Activated CD4-positive, alpha-beta T cell treated with anti-CD3 and anti-CD28 coated beads for 24 hours (primary cell): ENCODE data around the gene ARFIP1.
"Not testable (repeated sequence)": the region's sequence is repeated elsewhere in the genome, so short reads cannot be mapped to it uniquely, and the experiment has no call there.

Source experiments
- DNase-seq, 2 donors: peaks; one replicate each; pipeline ENCODE4 v3.0.0-alpha.2; 2020; ENCODE audit warnings: low read depth in 2 of 2

ARFIP1 gene

GRCh38 chr4:152779513-152780266 is at the start of gene ARFIP1, which contains the start of gene TIGD4:
ARFIP1 (plus strand) TSS chr4:152779954; CDS start chr4:152829634, 49,680 bp downstream.
TIGD4 (minus strand) TSS chr4:152779730; CDS start chr4:152771004, 8,726 bp downstream.
- DNase-seq, result peak; percentile 82 to 92

DNA sequence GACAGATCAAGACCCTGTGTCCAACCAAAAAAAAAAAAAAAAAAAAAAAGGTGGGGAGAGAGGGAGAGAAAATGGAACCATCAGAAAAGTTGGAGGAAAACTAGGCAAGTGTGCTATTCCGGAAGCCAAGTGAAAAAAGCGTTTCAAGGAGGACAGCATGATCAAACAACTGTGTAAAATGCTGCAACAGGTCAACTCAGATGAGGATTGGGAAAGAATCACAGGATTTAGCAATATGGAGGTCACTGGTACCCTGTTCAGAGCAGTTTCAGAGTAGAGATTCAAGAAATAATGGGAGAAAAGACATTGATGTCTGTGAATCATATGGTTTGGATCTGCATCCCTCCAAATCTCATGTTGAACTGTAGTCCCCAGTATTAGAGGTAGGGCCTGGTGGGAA is 47.8 kb upstream of the ARFIP1 start:
- no peak for DNase-seq

- DNase-seq, result no peak
Measured at GRCh38 chr4:152734015-152734698, 45.6 kb upstream of the ARFIP1 start.

GRCh38 chr4:152734699-152735050 is 45.1 kb upstream of the ARFIP1 start:
- no peak for DNase-seq

DNA sequence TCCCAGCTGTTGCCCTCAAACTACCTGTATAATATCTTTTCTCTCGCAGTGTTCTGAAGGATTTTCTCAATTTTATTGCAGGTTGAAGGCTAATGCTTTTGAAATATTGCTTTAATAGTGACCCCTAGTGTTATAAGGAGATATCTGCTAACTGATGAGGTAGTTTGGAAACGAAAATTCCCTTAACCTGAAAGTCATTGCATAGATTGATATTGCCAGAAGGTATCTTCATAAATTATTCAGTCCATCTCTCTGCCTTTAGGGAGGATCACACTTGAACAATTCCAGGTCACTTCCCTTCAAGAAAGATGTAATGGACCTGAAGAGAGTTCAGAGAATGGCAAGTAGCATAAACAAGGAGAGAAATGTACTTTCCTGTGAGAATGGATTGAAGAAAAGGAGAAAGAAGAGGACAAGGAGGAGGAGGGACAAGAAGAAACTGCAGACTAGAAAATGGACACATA is 44.3 kb upstream of the ARFIP1 start:
- DNase-seq, result no peak

DNA sequence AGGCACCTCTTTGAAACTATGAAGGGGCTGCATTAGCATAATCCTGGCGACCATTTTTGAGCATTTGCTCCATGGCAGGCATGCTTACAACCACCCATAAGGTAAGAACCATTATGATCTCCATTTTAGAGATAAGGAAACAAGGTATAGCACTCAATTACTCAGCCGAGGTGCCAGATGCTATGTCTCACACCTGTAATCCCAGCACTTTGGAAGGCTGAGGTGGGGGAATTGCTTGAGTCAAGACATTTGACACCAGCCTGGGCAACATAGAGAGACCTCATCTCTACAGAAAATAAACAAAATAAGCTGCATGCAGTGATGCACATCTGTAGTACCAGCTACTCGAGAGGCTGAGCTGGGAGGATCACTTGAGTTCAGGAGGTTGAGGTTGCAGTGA is 43.8 kb upstream of the ARFIP1 start:
- no peak for DNase-seq

DNA sequence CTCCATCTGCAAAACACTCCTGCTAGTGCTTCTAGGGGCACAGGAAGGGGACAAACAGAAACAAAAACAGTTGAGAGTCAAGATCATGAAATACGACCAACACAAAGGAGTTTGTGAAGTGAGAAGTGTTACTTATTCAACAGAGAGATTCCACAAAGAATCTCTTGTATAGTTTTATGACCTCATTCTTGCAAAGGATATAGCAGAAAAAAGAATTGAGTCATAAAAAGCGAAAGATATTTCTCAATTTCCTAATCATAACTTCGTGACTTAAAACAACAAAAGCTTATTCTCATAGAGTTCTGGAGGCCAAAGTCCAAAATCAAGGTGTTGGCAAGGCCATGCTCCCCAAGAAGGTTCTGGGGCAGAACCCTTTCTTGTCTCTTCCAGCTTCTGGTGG is 40.9 kb upstream of the ARFIP1 start:
- no peak for DNase-seq

- DNase-seq, result no peak
Measured at GRCh38 chr4:152747444-152747843, 32.3 kb upstream of the ARFIP1 start.

- no peak for DNase-seq
Measured at GRCh38 chr4:152748619-152749018, 31.1 kb upstream of the ARFIP1 start.

GRCh38 chr4:152763796-152764195 is 16.0 kb upstream of the ARFIP1 start:
- no peak for DNase-seq

GRCh38 chr4:152765069-152765737 is 14.6 kb upstream of the ARFIP1 start:
- DNase-seq, result not testable (repeated sequence)

GRCh38 chr4:152771741-152772533 is 7.8 kb upstream of the ARFIP1 start:
- no peak for DNase-seq

- DNase-seq, result no peak
Measured at GRCh38 chr4:152773339-152773738, 6.4 kb upstream of the ARFIP1 start.

DNA sequence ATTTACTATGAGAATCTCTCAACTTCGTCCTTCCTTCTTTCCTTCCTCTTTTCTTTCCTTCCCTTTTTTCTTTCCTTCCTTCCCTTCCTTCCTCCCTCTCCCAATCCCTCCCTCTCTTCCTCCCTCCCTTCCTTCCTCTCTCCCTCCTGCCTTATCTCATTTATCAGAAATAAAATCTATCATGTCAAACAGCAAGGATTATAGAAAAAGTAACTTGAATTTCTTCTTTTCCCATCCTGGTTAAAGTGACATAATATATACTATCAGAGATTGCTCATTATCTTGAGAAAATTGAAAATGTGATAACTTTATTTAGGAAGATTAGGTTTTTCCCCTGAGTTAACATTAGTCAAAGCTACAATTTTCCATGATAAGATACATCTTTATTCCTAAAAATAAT is 5.8 kb upstream of the ARFIP1 start:
- no peak for DNase-seq

DNA sequence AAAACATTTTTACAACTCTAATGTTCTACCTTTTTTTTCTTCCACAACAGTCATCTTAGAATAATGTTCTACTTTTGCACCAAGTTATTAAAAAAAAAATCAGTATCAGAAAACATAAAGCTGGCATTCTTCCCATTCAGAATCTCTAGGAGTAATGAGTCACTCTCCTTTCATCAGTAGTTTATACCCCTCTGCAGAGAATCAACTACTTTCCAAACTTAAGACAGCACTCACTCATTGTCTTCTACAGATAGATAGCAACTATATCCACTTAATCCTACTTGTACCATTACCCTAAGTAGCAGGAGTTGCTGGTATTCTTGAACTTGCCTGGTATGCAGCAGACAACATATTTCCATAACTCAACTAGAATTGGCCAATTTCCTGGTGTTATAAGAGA is 3.4 kb upstream of the ARFIP1 start:
- no peak for DNase-seq

- DNase-seq, result no peak
Measured at GRCh38 chr4:152777488-152777887, 2.3 kb upstream of the ARFIP1 start.

GRCh38 chr4:152778656-152779512 is 870 bp upstream of the ARFIP1 start:
- peak in 1 of 2 donors; percentile 10 for DNase-seq

DNA sequence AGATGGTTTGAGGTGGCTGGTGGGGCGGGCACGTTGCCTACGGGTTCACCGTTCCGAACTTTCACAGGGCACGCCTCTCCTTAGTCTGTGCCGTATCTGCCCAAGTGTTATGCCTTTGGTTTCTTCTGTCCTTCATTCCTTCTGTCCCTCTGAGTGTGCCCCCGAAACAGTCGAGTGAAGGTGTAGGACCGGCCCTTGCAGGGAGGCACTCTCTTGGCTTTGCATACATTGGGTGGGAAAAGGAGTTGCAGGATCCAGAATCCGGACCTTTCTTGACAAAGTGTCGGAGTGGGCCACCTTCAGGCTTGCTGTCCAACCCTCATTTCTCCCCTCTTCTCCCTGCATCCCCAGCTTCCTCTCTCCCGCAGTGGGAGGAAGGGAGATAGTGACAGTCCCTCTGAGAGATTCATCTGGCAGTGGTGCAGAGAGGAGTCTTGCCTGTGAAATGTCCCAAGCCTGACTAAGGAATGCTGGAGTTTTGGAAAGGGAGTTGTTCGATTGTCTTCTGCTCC is 569 bp downstream of the ARFIP1 start:
- no peak for DNase-seq

GRCh38 chr4:152784490-152785350 is 5.0 kb downstream of the ARFIP1 start:
- no peak for DNase-seq
